ENCODE data around the gene PDE8B.

Gene PDE8B

DNA sequence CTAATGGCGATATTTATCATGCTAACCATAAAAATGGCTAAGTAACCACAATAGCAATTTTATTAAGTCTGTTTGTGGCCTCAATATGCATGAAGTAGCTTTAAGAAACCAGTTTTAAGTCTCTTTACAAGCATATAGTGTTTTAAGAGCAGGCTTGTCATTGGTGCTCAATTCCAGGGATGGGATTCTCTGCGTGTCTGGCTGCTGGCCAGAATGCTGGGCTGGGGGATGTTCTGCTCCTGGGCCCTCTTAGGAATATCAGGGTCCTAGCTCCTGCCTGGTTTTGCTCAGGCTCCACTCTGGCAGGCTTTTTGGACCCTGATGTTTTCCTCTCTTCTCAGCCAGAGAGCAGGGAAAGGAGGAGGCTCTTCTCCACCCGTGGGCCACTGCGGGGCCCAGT lies 127.2 kb downstream of the PDE8B start:
- no peaks in the 10 kb centered on the region for H3K27me3 ChIP-seq (replicated peaks)
- H3K4me3 ChIP-seq (ENCODE audit: low read depth, low read length) = no peak overlapping the region
- no peaks in the 10 kb centered on the region for H3K36me3 ChIP-seq (replicated peaks)
- DNase-seq = no peak
- no peak overlapping the region for H3K27ac ChIP-seq
- in situ Hi-C loops (cut with HindIII; ENCODE audit: low pct_ligation_motif_present, low sequenced_read_pairs) = no loop called here
- TF ChIP-seq CTCF (IDR thresholded peaks at IDR 0.05; ENCODE audit: low read depth, low read length, missing control alignments) = no peak

GRCh38 chr5:77339337-77339890 lies 128.9 kb downstream of the PDE8B start:
- TF ChIP-seq CTCF (IDR thresholded peaks at IDR 0.05; ENCODE audit: low read depth, low read length, missing control alignments) = no peak
- DNase-seq = no peak
- Histone ChIP-seq H3K27me3 (replicated peaks) (no peaks in the 10 kb centered on the region), H3K27ac (no peak overlapping the region), H3K4me3 (ENCODE audit: low read depth, low read length) (no peak overlapping the region), H3K36me3 (replicated peaks) (no peaks in the 10 kb centered on the region)
- in situ Hi-C loops (cut with HindIII; ENCODE audit: low pct_ligation_motif_present, low sequenced_read_pairs) = no loop called here

DNA sequence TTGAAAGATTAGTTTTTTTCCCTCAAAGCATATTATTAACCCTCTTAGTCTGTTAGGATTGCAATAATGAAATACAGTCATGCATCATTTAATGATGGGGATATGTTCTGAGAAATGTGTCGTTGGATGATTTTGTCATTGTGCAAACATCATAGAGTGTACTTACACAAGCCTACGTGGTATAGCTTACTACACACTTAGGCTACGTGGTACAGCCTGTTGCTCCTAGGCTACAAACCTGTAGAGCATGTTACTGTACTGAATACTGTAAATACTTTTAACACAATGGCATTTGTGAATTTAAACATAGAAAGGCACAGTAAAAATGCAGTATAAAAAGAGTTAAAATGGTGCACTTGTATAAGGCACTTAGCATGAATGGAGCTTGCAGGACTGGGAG lies 132.7 kb downstream of the PDE8B start:
- no peak for DNase-seq
- Histone ChIP-seq H3K4me3 (ENCODE audit: low read depth, low read length) (no peak overlapping the region), H3K27ac (no peak overlapping the region), H3K36me3 (replicated peaks) (no peaks in the 10 kb centered on the region), H3K27me3 (replicated peaks) (no peaks in the 10 kb centered on the region)
- no peak for TF ChIP-seq CTCF (IDR thresholded peaks at IDR 0.05; ENCODE audit: low read depth, low read length, missing control alignments)
- in situ Hi-C loops (cut with HindIII; ENCODE audit: low pct_ligation_motif_present, low sequenced_read_pairs) = no loop called here

GRCh38 chr5:77347435-77348098 lies 137.1 kb downstream of the PDE8B start:
- no peak for TF ChIP-seq CTCF (IDR thresholded peaks at IDR 0.05; ENCODE audit: low read depth, low read length, missing control alignments)
- H3K36me3 ChIP-seq (replicated peaks) = no peaks in the 10 kb centered on the region
- H3K27ac ChIP-seq = no peak overlapping the region
- no peaks in the 10 kb centered on the region for H3K27me3 ChIP-seq (replicated peaks)
- in situ Hi-C loops (cut with HindIII; ENCODE audit: low pct_ligation_motif_present, low sequenced_read_pairs) = no loop called here
- H3K4me3 ChIP-seq (ENCODE audit: low read depth, low read length) = no peak overlapping the region
- no peak for DNase-seq

GRCh38 chr5:77353251-77353650 lies 142.8 kb downstream of the PDE8B start:
- no peak for DNase-seq
- Histone ChIP-seq H3K36me3 (replicated peaks) (no peaks in the 10 kb centered on the region), H3K4me3 (ENCODE audit: low read depth, low read length) (no peak overlapping the region), H3K27ac (no peak overlapping the region), H3K27me3 (replicated peaks) (no peaks in the 10 kb centered on the region)
- in situ Hi-C loops (cut with HindIII; ENCODE audit: low pct_ligation_motif_present, low sequenced_read_pairs) = no loop called here
- no peak for TF ChIP-seq CTCF (IDR thresholded peaks at IDR 0.05; ENCODE audit: low read depth, low read length, missing control alignments)

DNA sequence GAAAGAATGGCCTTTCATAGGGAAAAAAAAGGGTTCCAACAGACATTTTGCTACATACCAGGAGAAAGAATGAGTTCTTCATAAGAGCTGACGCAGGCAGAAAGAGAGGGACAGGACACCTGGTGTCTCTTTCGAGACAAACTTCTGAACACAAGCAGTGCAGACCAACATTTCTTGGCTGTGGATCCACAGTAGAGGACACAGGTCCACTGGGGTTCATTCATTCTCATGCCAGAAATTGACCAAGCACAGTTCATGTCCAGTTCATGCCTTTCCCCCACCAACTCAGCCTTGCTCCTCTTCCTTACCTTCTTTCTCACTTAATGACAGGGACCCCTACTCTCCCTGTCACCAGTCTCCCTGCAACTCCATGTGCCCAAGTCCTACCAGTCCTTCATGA lies 144.0 kb downstream of the PDE8B start:
- no peak overlapping the region for H3K27ac ChIP-seq
- H3K27me3 ChIP-seq (replicated peaks) = no peaks in the 10 kb centered on the region
- no peak overlapping the region for H3K4me3 ChIP-seq (ENCODE audit: low read depth, low read length)
- no peak for TF ChIP-seq CTCF (IDR thresholded peaks at IDR 0.05; ENCODE audit: low read depth, low read length, missing control alignments)
- DNase-seq = no peak
- in situ Hi-C loops (cut with HindIII; ENCODE audit: low pct_ligation_motif_present, low sequenced_read_pairs) = no loop called here
- H3K36me3 ChIP-seq (replicated peaks) = no peaks in the 10 kb centered on the region

All from brain microvascular endothelial cell (primary cell).